Bronchial epithelial cell (primary cell): ENCODE data around the gene CAPN7. TPM values are rescaled to one million over a fixed set of nuclear protein-coding genes. Genes with fewer than 3 reads are reported as not detected.
"Not testable (repeated sequence)": the region's sequence is repeated elsewhere in the genome, so short reads cannot be mapped to it uniquely, and the experiment has no call there.

Experiments used
- DNase-seq: peaks from one replicate; pipeline ENCODE4 v3.0.0-alpha.2; 2010; ENCODE audit warnings: low read depth
- FAIRE-seq: peaks from 2 replicates; lab custom pipeline; 2011; peaks lifted over from hg19 to GRCh38; lab: Jason Lieb, UNC
- H3K27me3 ChIP-seq: 2 replicates; pipeline ENCODE4 v1.5.1; 2011; ENCODE audit warnings: low read length; ENCODE audit not compliant: control insufficient read depth, insufficient read depth
- H3K36me3 ChIP-seq: 2 replicates; pipeline ENCODE4 v1.5.1; 2011; ENCODE audit warnings: low read length; ENCODE audit not compliant: control insufficient read depth, insufficient read depth
- H3K4me3 ChIP-seq: 2 replicates; pipeline ENCODE4 v1.5.1; 2011; ENCODE audit warnings: mild to moderate bottlenecking, low read depth, low read length, control low read depth
- total RNA-seq: library from RNA; depleted of rRNA; stranded (reverse); fragments of >200 nt; gene quantifications from 2 replicates; pipeline ENCODE4 v1.2.1, GENCODE V29; 2014
- TF ChIP-seq, protein P1 (sequence below): IDR thresholded peaks from 2 replicates; pipeline ENCODE4 v1.5.1; 2011; ENCODE audit warnings: mild to moderate bottlenecking, moderate library complexity, low read length, control low read depth, inconsistent platforms; ENCODE audit not compliant: insufficient read depth, severe bottlenecking

The CAPN7 gene
- total RNA-seq = 34.2 and 35.8 TPM in 2 replicates

DNA sequence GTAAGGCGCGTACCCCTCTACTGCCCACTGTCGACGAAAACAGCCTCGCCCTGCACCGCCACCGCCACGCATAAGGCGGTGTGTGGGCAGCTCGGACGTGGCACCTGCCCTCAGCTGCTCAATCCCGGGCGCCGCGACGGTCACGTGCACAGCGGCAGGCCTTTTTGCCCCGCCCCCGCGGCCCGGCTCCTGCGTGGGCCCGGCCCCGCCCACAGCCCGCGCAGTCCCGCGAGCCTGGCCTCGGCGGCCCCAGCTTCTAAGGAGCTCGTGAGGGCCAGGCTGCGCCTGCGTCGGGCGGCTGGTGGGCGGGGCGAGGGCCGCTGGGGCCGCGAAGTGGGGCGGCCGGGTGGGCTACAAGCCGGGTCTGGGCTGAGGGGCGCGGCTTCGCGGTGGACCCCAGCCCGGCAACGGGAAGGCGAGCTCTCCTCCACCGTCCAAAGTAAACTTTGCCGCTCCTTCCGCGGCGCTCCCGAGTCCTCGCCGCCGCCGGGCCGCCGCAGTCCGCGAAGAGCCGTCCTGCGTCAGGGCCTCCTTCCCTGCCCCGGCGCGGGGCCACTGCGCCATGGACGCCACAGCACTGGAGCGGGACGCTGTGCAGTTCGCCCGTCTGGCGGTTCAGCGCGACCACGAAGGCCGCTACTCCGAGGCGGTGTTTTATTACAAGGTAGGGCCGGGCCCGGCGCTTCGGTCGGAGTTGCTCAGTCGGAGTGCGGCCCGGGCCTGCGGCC, at the start of gene CAPN7:
Gene CAPN7, plus strand, starts transcription at position 313 of the 728 bp plus-strand sequence. Its CDS starts 250 bp downstream, at position 563.
- FAIRE-seq = no peak
- H3K27me3 ChIP-seq = no peaks in the 10 kb centered on the region
- DNase-seq = peak; percentile 79
- H3K36me3 ChIP-seq = no peaks in the 10 kb centered on the region
- peak within 1 kb of the TSS; percentile 96 for H3K4me3 ChIP-seq
- TF ChIP-seq, protein P1, sequence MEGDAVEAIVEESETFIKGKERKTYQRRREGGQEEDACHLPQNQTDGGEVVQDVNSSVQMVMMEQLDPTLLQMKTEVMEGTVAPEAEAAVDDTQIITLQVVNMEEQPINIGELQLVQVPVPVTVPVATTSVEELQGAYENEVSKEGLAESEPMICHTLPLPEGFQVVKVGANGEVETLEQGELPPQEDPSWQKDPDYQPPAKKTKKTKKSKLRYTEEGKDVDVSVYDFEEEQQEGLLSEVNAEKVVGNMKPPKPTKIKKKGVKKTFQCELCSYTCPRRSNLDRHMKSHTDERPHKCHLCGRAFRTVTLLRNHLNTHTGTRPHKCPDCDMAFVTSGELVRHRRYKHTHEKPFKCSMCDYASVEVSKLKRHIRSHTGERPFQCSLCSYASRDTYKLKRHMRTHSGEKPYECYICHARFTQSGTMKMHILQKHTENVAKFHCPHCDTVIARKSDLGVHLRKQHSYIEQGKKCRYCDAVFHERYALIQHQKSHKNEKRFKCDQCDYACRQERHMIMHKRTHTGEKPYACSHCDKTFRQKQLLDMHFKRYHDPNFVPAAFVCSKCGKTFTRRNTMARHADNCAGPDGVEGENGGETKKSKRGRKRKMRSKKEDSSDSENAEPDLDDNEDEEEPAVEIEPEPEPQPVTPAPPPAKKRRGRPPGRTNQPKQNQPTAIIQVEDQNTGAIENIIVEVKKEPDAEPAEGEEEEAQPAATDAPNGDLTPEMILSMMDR = peak; percentile 49

DNA sequence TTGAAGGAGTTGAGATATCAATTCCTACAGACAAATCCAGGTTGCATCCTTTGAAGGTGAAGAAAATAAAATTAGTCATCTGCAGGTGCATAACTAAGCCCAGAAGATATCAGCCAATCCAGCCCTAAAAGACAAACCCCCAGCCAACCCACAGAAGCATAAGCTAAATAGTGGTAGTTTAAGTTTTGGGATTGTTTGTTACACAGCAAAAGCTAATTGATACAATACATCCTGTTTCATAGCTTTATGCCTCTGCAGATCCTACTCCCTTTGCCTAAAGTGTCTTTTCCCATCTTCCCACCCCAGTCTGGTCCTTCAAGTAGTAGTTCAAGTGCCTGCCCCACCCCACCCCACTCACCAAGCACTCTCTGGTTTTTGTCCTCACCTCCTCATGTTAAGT, 48.6 kb upstream of the CAPN7 start:
- FAIRE-seq (no peak), DNase-seq (no peak)
- no peak overlapping the region for H3K4me3 ChIP-seq
- H3K36me3 ChIP-seq = no peaks in the 10 kb centered on the region
- H3K27me3 ChIP-seq = peaks cover 5% of the 10 kb centered on the region
- TF ChIP-seq, protein P1 = no peak

DNA sequence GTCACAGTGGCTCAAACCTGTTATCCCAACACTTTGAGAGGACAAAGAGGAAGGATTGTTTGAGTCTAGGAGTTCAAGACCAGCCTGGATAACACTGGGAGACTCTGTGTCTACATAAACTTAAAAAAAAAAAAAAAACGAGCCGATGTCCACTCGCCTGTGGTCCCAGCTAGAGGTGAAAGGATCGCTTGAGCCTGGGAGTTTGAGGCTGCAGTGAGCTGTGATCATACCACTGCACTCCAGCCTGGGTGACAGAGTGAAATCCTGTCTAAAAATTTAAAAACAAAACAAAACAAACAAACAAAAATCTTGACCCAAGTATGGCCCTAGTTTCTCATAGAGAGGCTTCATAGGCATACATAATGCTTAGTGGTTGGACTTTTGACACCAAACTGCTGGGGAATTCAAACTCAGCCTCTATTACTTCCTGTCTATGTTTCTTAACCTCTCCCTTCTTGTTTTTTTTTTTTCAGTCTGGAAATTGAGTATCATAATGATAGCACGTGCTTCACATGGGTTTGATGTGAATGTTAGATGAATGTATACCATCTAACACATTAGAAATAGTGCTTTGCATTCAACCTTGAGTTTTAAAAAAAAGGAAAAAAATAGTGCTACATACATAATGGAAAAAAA, 46.4 kb upstream of the CAPN7 start:
- no peaks in the 10 kb centered on the region for H3K36me3 ChIP-seq
- FAIRE-seq (no peak), DNase-seq (no peak)
- H3K4me3 ChIP-seq = no peak overlapping the region
- H3K27me3 ChIP-seq = peaks cover 5% of the 10 kb centered on the region
- TF ChIP-seq, protein P1 = no peak

DNA sequence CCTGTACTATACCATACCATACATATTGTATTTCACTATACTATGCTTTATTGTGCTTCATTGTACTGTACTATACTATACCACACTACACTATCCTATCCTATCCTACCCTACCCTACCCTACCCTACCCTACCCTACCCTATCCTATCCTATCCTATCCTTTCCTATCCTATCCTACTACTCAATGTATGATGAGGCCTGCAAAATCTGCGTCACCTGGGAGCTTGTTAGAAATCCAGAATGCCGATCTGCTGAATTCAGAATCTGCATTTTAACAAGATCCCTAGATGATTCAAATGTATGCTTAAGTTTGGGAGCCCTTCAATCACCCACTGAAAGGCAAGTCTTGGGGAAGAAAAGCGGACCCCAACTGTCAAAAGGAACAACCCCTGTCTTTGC, 45.4 kb upstream of the CAPN7 start:
- FAIRE-seq = no peak
- H3K36me3 ChIP-seq = no peaks in the 10 kb centered on the region
- no peak overlapping the region for H3K4me3 ChIP-seq
- H3K27me3 ChIP-seq = peaks cover 3% of the 10 kb centered on the region
- TF ChIP-seq, protein P1 = no peak
- no peak for DNase-seq

DNA sequence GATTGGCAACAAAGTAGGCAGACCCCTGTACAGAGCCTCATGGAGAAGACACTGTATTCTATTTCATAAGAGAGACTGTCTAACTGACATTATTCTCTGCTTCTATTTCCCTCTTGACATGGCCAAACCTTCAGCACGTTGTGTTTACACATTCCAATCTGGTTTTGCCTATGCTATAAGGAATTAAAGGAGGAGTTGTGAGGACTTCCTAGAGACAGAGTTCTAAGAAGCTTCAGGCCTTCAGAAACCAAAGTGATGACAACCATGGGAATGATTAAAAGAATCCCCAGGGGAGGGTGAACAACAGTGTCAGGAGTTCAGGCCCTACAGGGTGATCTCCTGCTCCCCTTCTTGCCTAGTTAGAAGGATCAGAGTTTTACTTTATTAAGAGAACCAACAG, 44.9 kb upstream of the CAPN7 start:
- DNase-seq (no peak), FAIRE-seq (no peak)
- no peaks in the 10 kb centered on the region for H3K36me3 ChIP-seq
- no peak overlapping the region for H3K4me3 ChIP-seq
- H3K27me3 ChIP-seq = peaks cover 3% of the 10 kb centered on the region
- TF ChIP-seq, protein P1 = no peak

DNA sequence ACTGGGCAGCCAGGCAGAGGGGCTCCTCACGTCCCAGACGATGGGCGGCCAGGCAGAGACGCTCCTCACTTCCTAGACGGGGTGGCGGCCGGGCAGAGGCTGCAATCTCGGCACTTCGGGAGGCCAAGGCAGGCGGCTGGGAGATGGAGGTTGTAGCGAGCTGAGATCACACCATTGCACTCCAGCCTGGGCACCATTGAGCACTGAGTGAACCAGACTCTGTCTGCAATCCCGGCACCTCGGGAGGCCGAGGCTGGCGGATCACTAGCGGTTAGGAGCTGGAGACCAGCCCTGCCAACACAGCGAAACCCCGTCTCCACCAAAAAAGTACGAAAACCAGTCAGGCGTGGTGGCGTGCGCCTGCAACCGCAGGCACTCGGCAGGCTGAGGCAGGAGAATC, 42.4 kb upstream of the CAPN7 start:
- H3K4me3 ChIP-seq, FAIRE-seq, H3K27me3 ChIP-seq, DNase-seq, H3K36me3 ChIP-seq: not testable (repeated sequence)
